CD4-positive, alpha-beta T cell treated with Interleukin-12 subunit alpha and Interleukin-12 subunit beta, for 1 hour (primary cell): ENCODE measurements around the gene TXN2.

Experiments
- DNase-seq: peaks from one replicate; pipeline ENCODE4 v3.0.0-alpha.2; 2020

The TXN2 gene

GRCh38 chr22:36480941-36481392, 473 bp downstream of the TXN2 start:
- DNase-seq: no peak

DNA sequence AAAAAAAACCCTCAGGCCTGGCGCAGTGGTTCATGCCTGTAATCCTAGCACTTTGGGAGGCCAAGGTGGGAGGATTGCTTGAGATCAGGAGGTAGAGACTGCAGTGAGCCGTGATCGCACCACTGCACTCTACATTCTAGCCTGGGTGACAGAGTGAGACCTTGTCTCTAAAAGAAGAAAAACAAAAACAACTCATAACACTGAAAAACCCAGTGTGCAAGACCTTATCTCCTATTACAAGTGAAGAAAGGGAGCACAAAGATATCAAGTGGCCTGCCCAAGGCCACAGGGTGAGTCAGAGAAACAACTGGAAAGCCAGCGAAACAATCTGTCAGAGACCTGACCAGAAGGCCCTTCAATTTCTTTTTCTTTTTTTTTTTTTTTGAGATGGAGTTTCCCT, 2.5 kb downstream of the TXN2 start:
- no peak for DNase-seq

DNA sequence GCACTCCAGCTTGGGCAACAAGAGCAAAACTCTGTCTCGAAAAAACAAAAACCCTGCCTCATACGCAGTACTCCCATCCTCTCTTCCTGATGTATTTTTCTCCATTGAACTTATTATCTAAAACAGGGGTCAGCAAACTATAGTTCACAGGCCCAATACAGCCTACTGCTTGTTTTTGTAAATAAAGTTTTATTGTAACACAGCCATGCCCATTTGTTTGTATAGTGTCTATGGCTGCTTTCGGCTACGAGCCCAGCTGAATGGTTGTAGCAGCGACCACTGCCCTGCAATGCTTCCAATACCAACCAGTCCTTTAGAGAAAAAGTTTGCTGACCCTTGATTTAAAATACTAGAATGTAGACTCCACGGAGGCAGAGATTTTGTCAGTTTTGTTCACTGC, 6.1 kb downstream of the TXN2 start:
- DNase-seq: no peak

- no peak for DNase-seq
Observed at GRCh38 chr22:36472689-36473088, 8.8 kb downstream of the TXN2 start.

- no peak for DNase-seq
Observed at GRCh38 chr22:36471341-36471821, 10.1 kb downstream of the TXN2 start.

DNA sequence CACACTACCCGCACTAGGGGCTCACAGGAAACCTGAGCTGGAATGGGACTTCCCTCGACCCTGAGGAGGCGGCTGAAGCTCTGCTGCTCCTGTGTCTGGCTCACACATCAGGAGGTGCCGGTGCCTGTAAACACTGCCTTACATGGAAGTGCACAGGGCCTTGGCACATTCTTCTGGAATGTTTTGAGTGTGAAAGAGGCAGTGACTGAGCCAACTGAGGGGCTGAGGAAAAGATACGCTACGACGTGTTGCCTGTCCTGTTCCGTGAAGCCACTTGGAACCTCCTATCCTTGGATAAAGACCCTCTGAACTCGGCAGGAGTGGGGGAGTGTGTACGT, 10.5 kb downstream of the TXN2 start:
- DNase-seq: no peak

- peak; percentile 90 for DNase-seq
Observed at GRCh38 chr22:36470162-36470993, 11.1 kb downstream of the TXN2 start.

DNA sequence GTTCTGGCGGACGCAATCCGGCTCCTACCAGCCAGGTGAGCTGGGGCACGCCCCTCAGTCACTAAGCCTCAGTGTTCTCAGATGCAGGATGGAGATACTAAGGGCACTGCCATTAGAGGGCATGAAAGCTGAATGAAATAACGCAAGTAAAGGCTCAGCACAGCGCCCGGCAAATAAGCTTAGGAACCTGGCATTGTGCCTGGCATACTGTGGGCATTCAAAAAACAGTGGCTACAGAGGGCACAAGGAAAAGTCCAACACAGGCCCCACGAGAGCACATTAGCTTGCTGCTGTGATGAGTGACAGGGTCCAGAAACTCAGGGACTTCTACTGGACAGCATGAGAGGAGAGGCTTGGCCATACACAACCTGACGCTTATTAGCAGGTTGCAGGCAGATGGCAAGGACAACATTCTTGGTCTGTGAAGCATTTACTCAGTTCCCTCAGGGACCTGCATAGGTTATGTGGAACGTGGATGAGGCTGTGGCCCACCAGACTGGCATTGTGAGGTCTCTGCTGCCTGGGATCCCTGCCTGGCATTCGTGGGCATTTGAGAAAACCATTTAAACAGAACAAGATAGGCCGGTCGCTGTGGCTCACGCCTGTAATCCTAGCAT, 12.2 kb downstream of the TXN2 start:
- no peak for DNase-seq

- DNase-seq: no peak
Observed at GRCh38 chr22:36467946-36468345, 13.5 kb downstream of the TXN2 start.

DNA sequence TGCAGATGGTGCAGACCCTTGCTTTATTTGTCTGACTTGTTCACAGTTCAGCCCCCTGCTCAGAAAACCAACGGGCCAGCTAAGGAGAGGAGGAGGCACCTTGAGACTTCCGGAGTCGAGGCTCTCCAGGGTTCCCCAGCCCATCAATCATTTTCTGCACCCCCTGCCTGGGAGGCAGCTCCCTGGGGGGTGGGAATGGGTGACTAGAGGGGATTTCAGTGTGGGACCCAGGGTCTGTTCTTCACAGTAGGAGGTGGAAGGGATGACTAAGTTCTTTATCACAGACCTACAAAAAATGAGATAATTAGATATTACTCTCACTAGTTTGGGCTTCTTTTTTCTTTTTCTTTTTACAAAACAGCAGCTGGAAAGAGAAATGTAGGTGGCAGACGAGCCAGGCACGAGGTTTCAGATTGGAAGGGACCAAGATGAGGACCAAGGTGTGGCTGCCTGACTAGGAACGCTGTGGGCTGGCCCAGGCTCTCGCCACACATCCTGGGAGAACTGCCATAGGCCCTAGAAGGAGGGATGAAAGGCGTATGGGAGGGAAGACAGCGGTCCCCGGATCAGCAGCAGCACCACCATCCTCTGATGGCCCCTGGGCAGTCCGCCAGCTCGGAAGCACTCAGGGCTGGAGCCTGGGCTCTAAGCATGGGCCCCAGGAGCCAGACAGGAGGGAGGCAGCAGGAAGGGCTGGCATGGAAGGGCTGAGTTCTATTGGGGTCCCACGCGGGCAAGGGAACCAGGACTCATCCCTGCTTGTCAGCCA, 14.2 kb downstream of the TXN2 start:
- DNase-seq: no peak

DNA sequence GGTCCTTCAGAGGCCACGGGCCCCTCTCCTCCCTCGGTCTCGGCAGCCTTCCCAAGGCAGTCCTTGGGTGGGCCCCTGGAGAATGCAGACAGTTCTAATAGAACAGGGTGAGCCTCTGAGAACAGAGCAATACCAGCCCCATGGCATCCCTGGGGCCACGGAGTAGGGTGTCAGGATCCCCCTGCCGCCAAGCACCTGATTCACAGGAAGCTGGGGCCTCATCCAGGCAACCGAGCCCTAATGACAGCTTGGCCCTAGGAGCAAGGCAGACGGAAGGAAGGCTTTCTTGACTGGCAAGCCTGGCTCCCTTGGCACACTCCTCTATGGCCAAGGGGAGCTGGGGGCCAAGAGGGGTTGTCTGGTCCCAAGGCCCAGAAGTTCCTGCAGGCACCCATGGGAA, 15.2 kb downstream of the TXN2 start:
- DNase-seq: no peak

GRCh38 chr22:36465232-36466021, 16.0 kb downstream of the TXN2 start:
- no peak for DNase-seq

DNA sequence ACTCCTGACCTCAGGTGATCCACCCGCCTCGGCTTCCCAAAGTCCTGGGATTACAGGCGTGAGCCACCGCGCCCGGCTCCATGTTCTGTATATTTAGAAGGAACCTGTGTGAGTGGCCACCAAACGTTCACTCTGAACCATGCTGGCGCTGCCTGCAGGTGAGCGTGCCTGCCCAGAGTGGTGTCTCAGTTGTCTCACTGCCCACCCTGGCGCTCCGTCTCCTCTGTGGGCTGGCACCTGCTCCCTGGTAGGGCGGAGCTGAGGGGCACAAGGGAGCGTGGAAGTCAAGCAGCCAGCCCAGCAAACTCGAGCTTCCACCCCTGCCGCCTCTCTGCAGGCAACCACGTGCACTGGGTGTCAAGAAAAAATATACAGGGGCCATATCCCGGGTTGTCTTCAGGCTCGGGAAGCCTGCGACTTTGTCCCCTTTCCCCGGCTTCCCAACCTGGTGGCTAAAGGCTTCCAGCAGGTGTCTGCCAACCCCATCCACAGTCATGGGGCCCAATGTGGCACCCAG, 16.7 kb downstream of the TXN2 start:
- no peak for DNase-seq

DNA sequence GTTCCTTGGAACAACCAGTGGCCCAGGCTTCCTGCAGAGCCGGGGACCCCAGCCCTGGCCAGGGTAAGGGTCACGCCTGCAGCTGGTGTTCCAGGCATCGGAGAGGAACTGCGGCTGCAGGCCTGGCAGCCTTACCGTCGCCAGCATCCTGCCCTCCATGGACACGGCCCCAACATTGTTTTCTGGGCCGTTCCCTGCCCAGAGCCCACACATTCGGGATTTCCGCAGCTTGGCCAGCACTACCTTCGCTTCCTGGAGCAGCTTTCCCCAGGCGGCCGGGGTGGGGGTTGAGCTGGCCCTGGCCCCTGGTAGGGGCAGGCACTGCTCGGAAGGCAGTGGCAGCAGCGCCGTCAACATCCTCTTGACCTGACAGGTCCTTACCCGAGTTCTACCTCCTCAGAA, 17.7 kb downstream of the TXN2 start:
- no peak for DNase-seq

- no peak for DNase-seq
Observed at GRCh38 chr22:36461665-36462649, 19.5 kb downstream of the TXN2 start.

DNA sequence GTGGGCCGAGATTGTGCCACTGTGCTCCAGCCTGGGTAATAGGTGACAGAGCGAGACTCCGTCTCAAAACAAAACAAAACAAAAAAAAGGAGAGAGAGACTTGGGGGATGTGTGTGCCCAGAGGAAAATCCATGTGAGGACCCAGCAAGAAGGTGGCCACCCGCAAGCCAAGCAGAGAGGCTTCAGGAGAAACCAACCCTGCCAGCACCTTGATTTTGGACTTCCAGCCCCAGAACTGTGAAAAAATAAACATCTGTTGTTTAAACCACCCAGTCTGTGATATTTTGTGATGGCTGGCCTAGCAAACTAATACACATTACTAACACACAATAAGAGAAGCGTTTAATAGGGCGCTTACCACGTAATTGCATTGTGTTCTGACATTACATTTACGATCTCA, 21.2 kb downstream of the TXN2 start:
- no peak for DNase-seq

DNA sequence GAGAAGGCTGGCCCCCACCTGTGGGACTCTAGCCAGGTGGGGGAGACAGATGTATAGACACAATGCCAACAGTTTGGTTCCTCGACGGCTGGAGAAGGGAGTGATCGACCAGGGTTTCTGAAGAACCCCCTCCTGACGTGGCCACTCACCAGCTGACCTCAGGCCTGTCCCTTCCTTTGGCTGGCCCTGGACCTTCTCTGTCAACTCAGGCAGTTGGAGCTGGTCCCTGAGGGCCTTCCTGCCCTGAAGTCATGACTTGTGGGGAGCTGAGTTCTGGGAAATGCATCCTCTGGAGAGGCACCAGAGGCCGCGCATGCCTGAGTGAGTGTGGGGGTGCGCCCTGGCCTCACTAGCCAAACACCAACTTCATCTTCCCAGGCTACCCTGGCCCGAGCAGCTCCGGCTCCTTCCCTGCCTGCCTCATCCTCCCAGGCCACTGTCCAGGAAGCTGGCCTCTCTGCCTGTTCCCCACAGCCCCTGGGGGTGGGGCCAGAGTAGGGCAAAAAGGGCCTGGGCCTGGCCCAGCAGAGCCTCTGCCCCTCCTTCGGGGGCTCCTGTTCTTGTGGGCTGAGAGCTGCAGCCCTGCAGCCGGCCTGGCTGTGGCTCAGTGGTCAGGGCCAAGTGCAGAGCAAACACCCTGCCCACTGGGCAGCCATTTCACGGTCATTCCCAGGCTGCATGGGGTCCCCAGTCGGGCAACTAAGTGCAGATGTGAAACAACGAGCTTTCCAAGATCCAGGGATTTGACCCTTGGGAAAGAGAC, 23.6 kb downstream of the TXN2 start:
- no peak for DNase-seq

- no peak for DNase-seq
Observed at GRCh38 chr22:36456464-36456845, 25.0 kb downstream of the TXN2 start.

GRCh38 chr22:36455571-36456463, 25.6 kb downstream of the TXN2 start:
- DNase-seq: no peak
